Endothelial cell of hepatic sinusoid (primary cell): ENCODE measurements around the gene MAGEA3.
"Not testable (repeated sequence)": the region's sequence is repeated elsewhere in the genome, so short reads cannot be mapped to it uniquely, and the experiment has no call there.

Source experiments
- in situ Hi-C: cut with HindIII; loops from 2 replicates; pipeline ENCODE4 v1.10.0; 2017; ENCODE audit warnings: low sequenced_read_pairs

The MAGEA3 gene

GRCh38 chrX:152735860-152736511, 37.4 kb downstream of the MAGEA3 start:
- in situ Hi-C loops, result no loop called here

DNA sequence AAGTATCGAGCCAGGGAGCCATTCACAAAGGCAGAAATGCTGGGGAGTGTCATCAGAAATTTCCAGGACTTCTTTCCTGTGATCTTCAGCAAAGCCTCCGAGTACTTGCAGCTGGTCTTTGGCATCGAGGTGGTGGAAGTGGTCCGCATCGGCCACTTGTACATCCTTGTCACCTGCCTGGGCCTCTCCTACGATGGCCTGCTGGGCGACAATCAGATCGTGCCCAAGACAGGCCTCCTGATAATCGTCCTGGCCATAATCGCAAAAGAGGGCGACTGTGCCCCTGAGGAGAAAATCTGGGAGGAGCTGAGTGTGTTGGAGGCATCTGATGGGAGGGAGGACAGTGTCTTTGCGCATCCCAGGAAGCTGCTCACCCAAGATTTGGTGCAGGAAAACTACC, 37.9 kb downstream of the MAGEA3 start:
- in situ Hi-C loops, result not testable (repeated sequence)

GRCh38 chrX:152738560-152738959, 40.0 kb downstream of the MAGEA3 start:
- in situ Hi-C loops, result no loop called here
